C4-2B (cell line): Measurements from ENCODE around the gene LRRC27.
"Not testable (repeated sequence)": the region's sequence is repeated elsewhere in the genome, so short reads cannot be mapped to it uniquely, and the experiment has no call there.

Experiments used
- H3K27ac ChIP-seq: fragments of 450-650 bp; 2 replicates; pipeline ENCODE4 v1.5.1; 2017
- CTCF ChIP-seq: fragments of 450-650 bp; conservative IDR thresholded peaks from 2 replicates; pipeline ENCODE4 v1.5.1; 2017; ENCODE audit warnings: mild to moderate bottlenecking
- ZFX ChIP-seq: fragments of 450-650 bp; IDR thresholded peaks from 2 replicates; pipeline ENCODE4 v1.6.1; 2017

Gene LRRC27

GRCh38 chr10:132313865-132314264, 18.1 kb upstream of the LRRC27 start:
- TF ChIP-seq ZFX (no peak), CTCF (no peak)
- no peak overlapping the region for H3K27ac ChIP-seq

GRCh38 chr10:132314336-132314735, 17.7 kb upstream of the LRRC27 start:
- no peak for TF ChIP-seq ZFX
- no peak for TF ChIP-seq CTCF
- no peak overlapping the region for H3K27ac ChIP-seq

- not testable (repeated sequence) for H3K27ac ChIP-seq
These were observed 17.1 kb upstream of the LRRC27 start for GRCh38 chr10:132314881-132315280.

GRCh38 chr10:132316133-132316532, 15.9 kb upstream of the LRRC27 start:
- no peak overlapping the region for H3K27ac ChIP-seq
- TF ChIP-seq ZFX (no peak), CTCF (no peak)

GRCh38 chr10:132317477-132317876, 14.5 kb upstream of the LRRC27 start:
- not testable (repeated sequence) for H3K27ac ChIP-seq

- no peak overlapping the region for H3K27ac ChIP-seq
- TF ChIP-seq CTCF (no peak), ZFX (no peak)
These were observed 11.9 kb upstream of the LRRC27 start for GRCh38 chr10:132319853-132320653.

- TF ChIP-seq ZFX, result no peak
- no peak for TF ChIP-seq CTCF
- no peak overlapping the region for H3K27ac ChIP-seq
These were observed 11.1 kb upstream of the LRRC27 start for GRCh38 chr10:132320654-132321469.

- TF ChIP-seq CTCF, result no peak
- no peak for TF ChIP-seq ZFX
- H3K27ac ChIP-seq, result no peak overlapping the region
These were observed 10.3 kb upstream of the LRRC27 start for GRCh38 chr10:132321726-132322125.
